ENCODE data around the gene INPP5D. TPM values are rescaled to one million over a fixed set of nuclear protein-coding genes. Genes with fewer than 3 reads are reported as not detected.

INPP5D gene
- polyA plus RNA-seq, 3 donors = 30.6 to 90.2 (median 54.8) TPM

GRCh38 chr2:233193738-233194137, 133.6 kb downstream of the INPP5D start:
- no peak overlapping the region for H3K4me3 Mint-ChIP-seq
- Histone ChIP-seq H2AFZ (ENCODE audit: insufficient read depth, low read depth, low read length, poor library complexity, severe bottlenecking) (no peak overlapping the region), H3K36me3 (replicated peaks in 1 of 2; ENCODE audit: control insufficient read depth in 1 of 2, insufficient read depth in 2 of 2, low read length in 2 of 2) (peaks cover 93 to 98% of the 10 kb centered on the region in 2 donors), H3K4me1 (ENCODE audit: control insufficient read depth in 1 of 2, insufficient read depth in 2 of 2, low read length in 2 of 2) (peaks cover 18 to 31% of the 10 kb centered on the region in 2 donors), H3K9ac (ENCODE audit: insufficient read depth, low read length, poor library complexity, severe bottlenecking) (no peak overlapping the region), H3K9me3 (replicated peaks in 1 of 2; ENCODE audit: control insufficient read depth in 1 of 2, insufficient read depth in 1 of 2, low read length in 2 of 2) (peaks cover 0 to 8% of the 10 kb centered on the region in 2 donors), H4K20me1 (ENCODE audit: insufficient read depth, low read length) (peaks cover 22% of the 10 kb centered on the region), H3K27me3 (ENCODE audit: control insufficient read depth in 2 of 2, insufficient read depth in 2 of 2, low read length in 2 of 2) (no peaks in the 10 kb centered on the region), H3K4me2 (replicated peaks; ENCODE audit: extremely low read depth, low read length, poor library complexity, severe bottlenecking) (no peak overlapping the region), H3K4me3 (replicated peaks in 1 of 3; ENCODE audit: low read depth in 2 of 3, low read length in 3 of 3) (no peak overlapping the region), H3K79me2 (ENCODE audit: insufficient read depth, low read length) (peaks cover 8% of the 10 kb centered on the region), H3K27ac (ENCODE audit: low read depth in 1 of 2, low read length in 2 of 2) (no peak overlapping the region)
- H3K27ac Mint-ChIP-seq = peak overlapping the region in 2 of 7 donors; percentile 37 to 47
- WGBS (ENCODE audit: insufficient coverage) = 100% methylated on average over 10 of the region's 11 CpGs
- H3K36me3 Mint-ChIP-seq = peaks cover 95 to 100% of the 10 kb centered on the region in 2 donors
- intact Hi-C loops (cut with micrococcal nuclease) = loop anchor here in 1 of 2 donors (5.0 kb wide), 1 partner anchor 59 kb away; the partner anchor contains the start of gene ATG16L1
- peaks cover 0 to 11% (median 5%) of the 10 kb centered on the region in 7 donors for H3K9me3 Mint-ChIP-seq
- peaks cover 24% of the 10 kb centered on the region for H3K4me1 Mint-ChIP-seq
- H3K27me3 Mint-ChIP-seq (ENCODE audit: low read depth in 3 of 3) = peaks cover 0 to 7% (median 1%) of the 10 kb centered on the region in 3 donors
- no peak for TF ChIP-seq CTCF (IDR thresholded peaks at IDR 0.05)
- no peak for DNase-seq

- Histone ChIP-seq H3K4me2 (replicated peaks; ENCODE audit: extremely low read depth, low read length, poor library complexity, severe bottlenecking) (no peak overlapping the region), H3K36me3 (replicated peaks in 1 of 2; ENCODE audit: control insufficient read depth in 1 of 2, insufficient read depth in 2 of 2, low read length in 2 of 2) (peaks cover 85 to 94% of the 10 kb centered on the region in 2 donors), H3K79me2 (ENCODE audit: insufficient read depth, low read length) (peaks cover 8% of the 10 kb centered on the region), H3K27me3 (ENCODE audit: control insufficient read depth in 2 of 2, insufficient read depth in 2 of 2, low read length in 2 of 2) (no peaks in the 10 kb centered on the region), H3K9me3 (replicated peaks in 1 of 2; ENCODE audit: control insufficient read depth in 1 of 2, insufficient read depth in 1 of 2, low read length in 2 of 2) (peaks cover 0 to 8% of the 10 kb centered on the region in 2 donors), H4K20me1 (ENCODE audit: insufficient read depth, low read length) (peaks cover 17% of the 10 kb centered on the region), H3K4me1 (ENCODE audit: control insufficient read depth in 1 of 2, insufficient read depth in 2 of 2, low read length in 2 of 2) (peaks cover 18 to 23% of the 10 kb centered on the region in 2 donors), H3K9ac (ENCODE audit: insufficient read depth, low read length, poor library complexity, severe bottlenecking) (no peak overlapping the region), H3K27ac (ENCODE audit: low read depth in 1 of 2, low read length in 2 of 2) (no peak overlapping the region), H3K4me3 (replicated peaks in 1 of 3; ENCODE audit: low read depth in 2 of 3, low read length in 3 of 3) (no peak overlapping the region), H2AFZ (ENCODE audit: insufficient read depth, low read depth, low read length, poor library complexity, severe bottlenecking) (no peak overlapping the region)
- peaks cover 86 to 100% of the 10 kb centered on the region in 2 donors for H3K36me3 Mint-ChIP-seq
- H3K4me3 Mint-ChIP-seq = no peak overlapping the region
- no peak for TF ChIP-seq CTCF (IDR thresholded peaks at IDR 0.05)
- WGBS (ENCODE audit: insufficient coverage) = 97% methylated on average over 5 of the region's 5 CpGs
- H3K9me3 Mint-ChIP-seq = peaks cover 0 to 9% (median 5%) of the 10 kb centered on the region in 7 donors
- peaks cover 0 to 7% (median under 1%) of the 10 kb centered on the region in 3 donors for H3K27me3 Mint-ChIP-seq (ENCODE audit: low read depth in 3 of 3)
- H3K4me1 Mint-ChIP-seq = peaks cover 22% of the 10 kb centered on the region
- intact Hi-C loops (cut with micrococcal nuclease) = no loop called here
- peak overlapping the region in 3 of 7 donors; percentile 6 to 50 (median 10) for H3K27ac Mint-ChIP-seq
- no peak for DNase-seq
Measured at GRCh38 chr2:233195027-233195426, 134.9 kb downstream of the INPP5D start.

All from CD14-positive monocyte (primary cell).